Keratinocyte (primary cell): ENCODE data around the gene TMEM151B.

Source experiments
- EZH2 ChIP-seq: IDR thresholded peaks from one replicate; pipeline ENCODE4 v1.6.1; 2012; ENCODE audit warnings: inconsistent platforms, mild to moderate bottlenecking, low read length, moderate library complexity
- TF ChIP-seq, protein P1 (sequence below), 3 experiments: IDR thresholded peaks in 1 of 3; conservative IDR thresholded peaks in 1 of 3; optimal IDR thresholded peaks in 1 of 3; 2 replicates in 2 of 3; 3 replicates in 1 of 3; pipeline versions ENCODE3 to v1.5.1; 2011; ENCODE audit warnings: low read length in 3 of 3, mild to moderate bottlenecking in 3 of 3, moderate library complexity in 2 of 3, control low read depth in 1 of 3, inconsistent platforms in 1 of 3; ENCODE audit not compliant: insufficient read depth in 2 of 3; ENCODE audit errors: extremely low read depth in 1 of 3

DNA sequence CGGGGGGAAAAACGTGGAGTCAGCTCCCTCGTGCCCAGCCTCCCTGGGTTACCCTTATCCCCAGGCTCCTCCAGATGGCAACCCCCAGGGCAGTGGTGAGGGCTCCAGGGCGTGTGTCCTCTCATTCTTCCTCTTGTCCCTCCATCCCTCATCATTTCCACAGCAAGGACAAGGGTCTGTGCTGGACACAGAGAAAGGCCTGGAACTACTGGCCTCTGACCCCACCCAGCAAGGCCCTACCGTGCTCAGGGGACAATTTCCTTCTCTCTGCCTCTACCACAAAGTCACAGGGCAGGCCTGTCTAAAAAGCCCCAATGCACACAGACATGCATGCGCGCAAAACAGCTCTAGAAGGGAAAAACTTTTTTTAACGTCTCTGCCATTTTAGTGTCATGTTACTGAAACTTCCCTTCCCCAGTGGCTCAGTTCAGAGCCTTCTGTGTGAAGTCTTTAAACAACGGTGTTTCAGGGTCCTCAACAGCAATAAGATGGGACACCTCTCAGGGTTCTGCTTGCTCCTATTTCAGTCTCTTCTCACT lies 11.9 kb upstream of the TMEM151B start:
- TF ChIP-seq, protein P1, sequence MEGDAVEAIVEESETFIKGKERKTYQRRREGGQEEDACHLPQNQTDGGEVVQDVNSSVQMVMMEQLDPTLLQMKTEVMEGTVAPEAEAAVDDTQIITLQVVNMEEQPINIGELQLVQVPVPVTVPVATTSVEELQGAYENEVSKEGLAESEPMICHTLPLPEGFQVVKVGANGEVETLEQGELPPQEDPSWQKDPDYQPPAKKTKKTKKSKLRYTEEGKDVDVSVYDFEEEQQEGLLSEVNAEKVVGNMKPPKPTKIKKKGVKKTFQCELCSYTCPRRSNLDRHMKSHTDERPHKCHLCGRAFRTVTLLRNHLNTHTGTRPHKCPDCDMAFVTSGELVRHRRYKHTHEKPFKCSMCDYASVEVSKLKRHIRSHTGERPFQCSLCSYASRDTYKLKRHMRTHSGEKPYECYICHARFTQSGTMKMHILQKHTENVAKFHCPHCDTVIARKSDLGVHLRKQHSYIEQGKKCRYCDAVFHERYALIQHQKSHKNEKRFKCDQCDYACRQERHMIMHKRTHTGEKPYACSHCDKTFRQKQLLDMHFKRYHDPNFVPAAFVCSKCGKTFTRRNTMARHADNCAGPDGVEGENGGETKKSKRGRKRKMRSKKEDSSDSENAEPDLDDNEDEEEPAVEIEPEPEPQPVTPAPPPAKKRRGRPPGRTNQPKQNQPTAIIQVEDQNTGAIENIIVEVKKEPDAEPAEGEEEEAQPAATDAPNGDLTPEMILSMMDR (optimal IDR thresholded peaks at IDR 0.05 in 1 of 3, IDR thresholded peaks at IDR 0.05 in 1 of 3, conservative IDR thresholded peaks at IDR 0.05 in 1 of 3; ENCODE audit: extremely low read depth in 1 of 3, insufficient read depth in 2 of 3, low read length in 3 of 3) = no peak
- no peak for TF ChIP-seq EZH2
